Kidney (tissue), 14 donors: Measurements from ENCODE around the gene PDE4D. TPM values are rescaled to one million over a fixed set of nuclear protein-coding genes. Genes with fewer than 3 reads are reported as not detected.

Experiments
- DNase-seq, 5 donors: peaks; one replicate each; pipeline ENCODE4 v3.0.0-alpha.2; 2013 to 2020
- FAIRE-seq: peaks from 2 replicates; lab custom pipeline; 2012; peaks lifted over from hg19 to GRCh38; lab: Jason Lieb, UNC
- H3K27ac ChIP-seq, 2 donors: one replicate each; pipeline ENCODE4 v1.7.0; 2013; ENCODE audit warnings: low read depth in 2 of 2, low read length in 2 of 2, inconsistent platforms in 1 of 2
- H3K27me3 ChIP-seq: one replicate; pipeline ENCODE4 v1.7.1; 2013; ENCODE audit warnings: low read length, inconsistent platforms; ENCODE audit not compliant: control insufficient read depth, insufficient read depth
- H3K36me3 ChIP-seq, 3 donors: one replicate each; pipeline versions ENCODE4 v1.7.0 to v1.7.1; 2013; ENCODE audit warnings: low read length in 3 of 3, control low read depth in 1 of 3, inconsistent platforms in 1 of 3; ENCODE audit not compliant: insufficient read depth in 3 of 3, control insufficient read depth in 2 of 3
- H3K4me1 ChIP-seq, 3 donors: one replicate each; pipeline versions ENCODE4 v1.7.0 to v1.7.1; 2013; ENCODE audit warnings: low read length in 3 of 3, inconsistent platforms in 1 of 3, low read depth in 1 of 3; ENCODE audit not compliant: control insufficient read depth in 2 of 3, insufficient read depth in 2 of 3
- H3K4me3 ChIP-seq, 3 donors: one replicate each; pipeline versions ENCODE4 v1.7.0 to v1.8.1; 2013; ENCODE audit warnings: low read length in 3 of 3, control low read depth in 1 of 3, inconsistent platforms in 1 of 3
- H3K9ac ChIP-seq, 3 donors: one replicate each; pipeline versions ENCODE4 v1.7.0 to v1.7.1; 2013; ENCODE audit warnings: low read length in 3 of 3, control low read depth in 1 of 3, inconsistent platforms in 1 of 3
- H3K9me3 ChIP-seq, 3 donors: one replicate each; pipeline versions ENCODE4 v1.7.0 to v1.7.1; 2013; ENCODE audit warnings: low read length in 3 of 3, control low read depth in 1 of 3, inconsistent platforms in 1 of 3; ENCODE audit not compliant: control insufficient read depth in 2 of 3, insufficient read depth in 1 of 3
- CTCF ChIP-seq: IDR thresholded peaks from 3 replicates; pipeline ENCODE4 v1.5.1; 2012; ENCODE audit warnings: mild to moderate bottlenecking, moderate library complexity, borderline replicate concordance; ENCODE audit not compliant: insufficient read depth; ENCODE audit errors: extremely low read depth
- intact Hi-C: fragments of 100-400 bp; cut with DNase I; formaldehyde crosslinking; loops from one replicate; pipeline ENCODE4 v1.11.1; 2022
- polyA plus RNA-seq: library from polyadenylated mRNA; stranded (reverse); fragments of 350-450 nt; fragmentation: Illumina TruSeq; extraction: RNeasy Lipid Tissue Mini Kit (QIAGEN cat#74804); gene quantifications from one replicate; pipeline ENCODE4 v1.2.3, GENCODE V29; 2014; ENCODE audit warnings: low read depth, low replicate concordance; ENCODE audit not compliant: insufficient read depth
- total RNA-seq: library from RNA; stranded (reverse); fragmentation: NEBNext Ultra II Directional; extraction: Animal tissue kit (Norgen Biotek cat#: 25700); gene quantifications from one replicate; pipeline ENCODE4 v1.2.1, GENCODE V29; 2021
- donor health status: control.
- donor health status: control.
- donor health status: control.
- donor health status: control.
- donor health status: control.
- donor health status: DM: yes; HTN: yes; CAD: no.
- donor health status: Normal renal cell carcinoma (clear cell type).

Gene PDE4D
- total and polyA plus RNA-seq, 2 donors from 2014 or later: 9.2 to 78.9 TPM

DNA sequence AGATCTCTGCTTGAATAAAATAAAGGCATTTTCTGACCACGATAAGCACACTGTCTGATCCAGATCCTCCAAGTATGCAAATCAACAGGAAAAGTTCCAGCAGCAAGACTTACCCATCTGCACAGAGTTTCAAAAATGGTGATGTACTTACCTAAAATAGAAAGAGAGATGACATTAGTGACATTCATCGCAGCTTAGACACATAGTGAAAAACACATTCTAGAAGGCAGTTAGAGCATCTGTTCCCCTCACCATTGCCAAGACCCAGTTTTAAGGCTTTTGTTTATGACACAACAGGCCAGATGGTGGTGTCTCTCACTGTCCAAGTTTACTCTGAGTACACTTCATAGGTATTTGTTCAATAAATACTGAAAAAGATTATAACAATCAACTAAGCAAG is 207.7 kb downstream of the PDE4D start:
- Histone ChIP-seq H3K4me1 (peaks cover 0 to 2% (median 0%) of the 10 kb centered on the region in 3 donors), H3K27ac (no peak overlapping the region), H3K9ac (no peak overlapping the region), H3K4me3 (no peak overlapping the region), H3K36me3 (no peaks in the 10 kb centered on the region), H3K9me3 (no peaks in the 10 kb centered on the region), H3K27me3 (no peaks in the 10 kb centered on the region)
- FAIRE-seq: no peak
- intact Hi-C loops: no loop called here
- no peak for DNase-seq
- no peak for TF ChIP-seq CTCF

DNA sequence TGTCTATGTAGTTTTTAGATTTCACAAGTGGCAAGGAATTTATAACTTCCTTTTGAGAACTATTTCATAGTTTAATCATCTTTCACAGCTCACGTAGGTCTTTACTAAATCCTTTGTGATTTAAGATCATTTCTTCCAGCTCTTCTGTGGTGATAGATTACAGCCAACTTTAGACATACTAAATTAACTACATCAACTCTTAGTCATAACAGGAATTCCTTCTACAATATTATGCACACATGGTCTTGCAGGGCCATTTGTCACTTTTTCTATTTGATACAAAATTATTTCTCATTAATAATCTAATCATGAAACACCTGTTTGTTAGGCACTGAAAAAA is 208.4 kb downstream of the PDE4D start:
- no peak overlapping the region for H3K9ac ChIP-seq
- no peak for FAIRE-seq
- intact Hi-C loops: no loop called here

DNA sequence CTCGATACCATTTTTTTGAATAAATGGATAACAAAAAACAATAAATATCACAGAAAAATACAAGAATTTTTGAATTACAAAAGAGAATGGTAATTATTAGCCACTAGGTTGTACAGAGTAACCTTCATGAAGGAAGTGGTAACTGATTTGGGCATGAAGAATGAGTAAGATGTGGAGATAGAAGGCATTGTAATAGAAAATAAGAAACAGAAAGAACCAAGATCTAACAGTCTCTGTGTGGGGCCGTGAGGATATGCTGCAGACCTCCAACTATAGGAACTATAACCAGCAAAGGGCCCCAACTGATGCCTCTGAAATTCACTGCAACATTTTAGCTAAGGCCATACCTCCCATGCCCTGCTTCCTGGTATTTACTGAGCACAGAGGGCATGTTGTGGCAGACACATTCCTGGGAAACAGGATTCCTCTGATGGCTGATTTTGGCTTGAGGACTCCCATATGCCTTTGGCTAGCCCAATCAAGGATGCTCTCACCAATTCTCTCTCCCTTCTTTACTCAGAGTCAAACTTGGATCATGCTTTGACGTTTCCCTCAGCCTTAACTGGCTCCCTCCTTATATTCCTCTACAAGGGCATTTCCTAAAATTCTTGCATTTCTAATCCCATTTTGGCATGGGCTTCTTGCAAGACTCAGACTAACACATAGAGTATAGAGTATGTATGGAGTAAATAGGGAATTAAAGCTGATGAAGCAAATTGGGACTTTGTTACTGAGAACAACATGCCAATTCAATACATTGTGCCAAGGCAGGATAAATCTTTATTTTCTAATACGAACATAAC is 208.9 kb downstream of the PDE4D start:
- intact Hi-C loops: no loop called here
- peaks cover 0 to 2% (median 0%) of the 10 kb centered on the region in 3 donors for H3K4me1 ChIP-seq
- H3K27ac ChIP-seq: no peak overlapping the region
- no peaks in the 10 kb centered on the region for H3K9me3 ChIP-seq
- FAIRE-seq: no peak
- no peaks in the 10 kb centered on the region for H3K27me3 ChIP-seq
- TF ChIP-seq CTCF: no peak
- H3K36me3 ChIP-seq: no peaks in the 10 kb centered on the region
- DNase-seq: no peak
- no peak overlapping the region for H3K9ac ChIP-seq
- H3K4me3 ChIP-seq: no peak overlapping the region

More for the DNA sequence above, 208.4 kb downstream of the PDE4D start:
- Histone ChIP-seq H3K27me3 (no peaks in the 10 kb centered on the region), H3K27ac (no peak overlapping the region), H3K4me3 (no peak overlapping the region), H3K9me3 (no peaks in the 10 kb centered on the region), H3K36me3 (no peaks in the 10 kb centered on the region), H3K4me1 (peaks cover 0 to 2% (median 0%) of the 10 kb centered on the region in 3 donors)
- DNase-seq: no peak
- TF ChIP-seq CTCF: no peak
